ENCODE results near the gene TRIM15.
"Not testable (repeated sequence)": the region's sequence is repeated elsewhere in the genome, so short reads cannot be mapped to it uniquely, and the experiment has no call there.

Gene TRIM15

GRCh38 chr6:30198166-30199084 lies 35.1 kb downstream of the TRIM15 start:
- no peak for DNase-seq (ENCODE audit: low read depth in 2 of 2)

GRCh38 chr6:30200551-30201281 lies 37.4 kb downstream of the TRIM15 start:
- DNase-seq (ENCODE audit: low read depth in 2 of 2), result no peak

- no peak for DNase-seq (ENCODE audit: low read depth in 2 of 2)
These were observed 39.0 kb downstream of the TRIM15 start for GRCh38 chr6:30202366-30202765.

- no peak for DNase-seq (ENCODE audit: low read depth in 2 of 2)
These were observed 40.8 kb downstream of the TRIM15 start for GRCh38 chr6:30204116-30204515.

GRCh38 chr6:30206152-30206551 lies 42.8 kb downstream of the TRIM15 start:
- DNase-seq (ENCODE audit: low read depth in 2 of 2), result no peak

GRCh38 chr6:30206799-30207618 lies 43.7 kb downstream of the TRIM15 start:
- DNase-seq (ENCODE audit: low read depth in 2 of 2), result no peak

- no peak for DNase-seq (ENCODE audit: low read depth in 2 of 2)
These were observed 44.4 kb downstream of the TRIM15 start for GRCh38 chr6:30207619-30208295.

- DNase-seq (ENCODE audit: low read depth in 2 of 2), result no peak
These were observed 48.0 kb downstream of the TRIM15 start for GRCh38 chr6:30211306-30211705.

- no peak for DNase-seq (ENCODE audit: low read depth in 2 of 2)
These were observed 48.6 kb downstream of the TRIM15 start for GRCh38 chr6:30211899-30212298.

- peak; percentile 96 for DNase-seq (ENCODE audit: low read depth in 2 of 2)
These were observed 49.7 kb downstream of the TRIM15 start, which contains the start of gene TRIM26 for GRCh38 chr6:30212865-30213666. TRIM26 (minus strand) TSS chr6:30213406; CDS start chr6:30199103, 14,303 bp downstream.

- no peak for DNase-seq (ENCODE audit: low read depth in 2 of 2)
These were observed 50.3 kb downstream of the TRIM15 start for GRCh38 chr6:30213667-30213956.

GRCh38 chr6:30213957-30214656 lies 50.8 kb downstream of the TRIM15 start:
- DNase-seq (ENCODE audit: low read depth in 2 of 2), result peak; percentile 35 to 62

- DNase-seq (ENCODE audit: low read depth in 2 of 2), result no peak
These were observed 51.3 kb downstream of the TRIM15 start for GRCh38 chr6:30214657-30214982.

GRCh38 chr6:30216096-30216495 lies 52.8 kb downstream of the TRIM15 start:
- DNase-seq (ENCODE audit: low read depth in 2 of 2), result no peak

- DNase-seq (ENCODE audit: low read depth in 2 of 2), result peak in 1 of 2 donors; percentile 42
These were observed 55.9 kb downstream of the TRIM15 start for GRCh38 chr6:30219244-30219643.

GRCh38 chr6:30221395-30221794 lies 58.0 kb downstream of the TRIM15 start:
- DNase-seq (ENCODE audit: low read depth in 2 of 2), result not testable (repeated sequence)

- not testable (repeated sequence) for DNase-seq (ENCODE audit: low read depth in 2 of 2)
These were observed 58.6 kb downstream of the TRIM15 start for GRCh38 chr6:30221956-30222355.
